Measurements from ENCODE around the gene LYVE1.
"Not testable (repeated sequence)": the region's sequence is repeated elsewhere in the genome, so short reads cannot be mapped to it uniquely, and the experiment has no call there.

DNA sequence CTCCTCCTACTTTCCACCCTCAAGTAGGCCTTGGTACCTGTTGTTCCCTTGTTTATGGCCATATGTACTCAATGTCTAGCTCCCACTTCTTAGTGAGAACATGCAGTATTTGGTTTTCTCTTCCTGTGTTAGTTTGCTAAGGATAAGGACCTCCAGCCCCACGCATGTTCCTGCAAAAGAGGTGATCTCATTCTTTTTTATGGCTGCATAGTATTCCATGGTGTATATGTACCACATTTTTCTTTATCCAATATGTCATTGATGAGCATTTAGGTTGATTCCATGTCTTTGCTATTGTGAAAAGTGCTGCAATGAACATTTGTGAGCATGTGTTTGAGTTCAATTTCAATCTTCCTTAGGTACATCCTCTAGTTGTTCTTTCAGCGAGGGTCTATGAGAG is 27.4 kb upstream of the LYVE1 start:
- TF ChIP-seq CTCF (conservative IDR thresholded peaks at IDR 0.05); ZFX (IDR thresholded peaks at IDR 0.05): not testable (repeated sequence)

All from C4-2B (cell line).